GM06990 (cell line): Measurements from ENCODE around the gene UBE2F.

Source experiments
- DNase-seq: peaks from one replicate; pipeline ENCODE4 v3.0.0-alpha.2; 2011; ENCODE audit not compliant: insufficient read length; ENCODE audit errors: extremely low read depth
- H3K27me3 ChIP-seq: replicated peaks from 2 replicates; pipeline ENCODE4 v1.6.0; 2011; ENCODE audit warnings: low read length; ENCODE audit not compliant: control insufficient read depth, insufficient read depth
- H3K36me3 ChIP-seq: 2 replicates; pipeline ENCODE4 v1.5.1; 2011; ENCODE audit warnings: low read length; ENCODE audit not compliant: control insufficient read depth, insufficient read depth
- H3K4me3 ChIP-seq: replicated peaks from 2 replicates; pipeline ENCODE4 v1.5.1; 2011; ENCODE audit warnings: low read depth, mild to moderate bottlenecking, control low read depth, low read length
- TF ChIP-seq, protein P1 (sequence below): IDR thresholded peaks from 2 replicates; pipeline ENCODE4 v1.5.1; 2011; ENCODE audit warnings: low read length, control low read depth, mild to moderate bottlenecking, inconsistent platforms; ENCODE audit not compliant: insufficient read depth, poor library complexity, severe bottlenecking

Gene UBE2F

DNA sequence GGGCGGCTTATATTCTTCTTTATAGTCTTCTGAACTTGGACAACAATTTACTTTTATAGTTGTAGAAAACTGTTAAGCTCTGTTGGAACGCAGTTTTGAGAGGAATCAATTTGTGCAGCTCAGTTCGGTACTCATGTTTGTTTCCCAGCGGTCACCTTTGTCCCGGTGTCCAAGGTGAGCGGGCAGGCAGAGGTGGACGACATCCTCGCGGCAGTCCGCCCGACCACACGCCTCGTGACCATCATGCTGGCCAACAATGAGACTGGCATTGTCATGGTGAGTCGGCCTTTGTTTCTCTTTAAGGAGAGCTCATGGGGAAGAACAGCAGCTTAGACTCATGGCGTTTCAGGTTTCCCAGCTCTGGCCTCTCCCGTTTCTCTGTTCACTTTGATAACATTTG is 114.7 kb downstream of the UBE2F start:
- no peaks in the 10 kb centered on the region for H3K27me3 ChIP-seq
- TF ChIP-seq, protein P1, sequence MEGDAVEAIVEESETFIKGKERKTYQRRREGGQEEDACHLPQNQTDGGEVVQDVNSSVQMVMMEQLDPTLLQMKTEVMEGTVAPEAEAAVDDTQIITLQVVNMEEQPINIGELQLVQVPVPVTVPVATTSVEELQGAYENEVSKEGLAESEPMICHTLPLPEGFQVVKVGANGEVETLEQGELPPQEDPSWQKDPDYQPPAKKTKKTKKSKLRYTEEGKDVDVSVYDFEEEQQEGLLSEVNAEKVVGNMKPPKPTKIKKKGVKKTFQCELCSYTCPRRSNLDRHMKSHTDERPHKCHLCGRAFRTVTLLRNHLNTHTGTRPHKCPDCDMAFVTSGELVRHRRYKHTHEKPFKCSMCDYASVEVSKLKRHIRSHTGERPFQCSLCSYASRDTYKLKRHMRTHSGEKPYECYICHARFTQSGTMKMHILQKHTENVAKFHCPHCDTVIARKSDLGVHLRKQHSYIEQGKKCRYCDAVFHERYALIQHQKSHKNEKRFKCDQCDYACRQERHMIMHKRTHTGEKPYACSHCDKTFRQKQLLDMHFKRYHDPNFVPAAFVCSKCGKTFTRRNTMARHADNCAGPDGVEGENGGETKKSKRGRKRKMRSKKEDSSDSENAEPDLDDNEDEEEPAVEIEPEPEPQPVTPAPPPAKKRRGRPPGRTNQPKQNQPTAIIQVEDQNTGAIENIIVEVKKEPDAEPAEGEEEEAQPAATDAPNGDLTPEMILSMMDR: no peak
- H3K36me3 ChIP-seq: peaks cover 21% of the 10 kb centered on the region
- no peak overlapping the region for H3K4me3 ChIP-seq
- DNase-seq: no peak

DNA sequence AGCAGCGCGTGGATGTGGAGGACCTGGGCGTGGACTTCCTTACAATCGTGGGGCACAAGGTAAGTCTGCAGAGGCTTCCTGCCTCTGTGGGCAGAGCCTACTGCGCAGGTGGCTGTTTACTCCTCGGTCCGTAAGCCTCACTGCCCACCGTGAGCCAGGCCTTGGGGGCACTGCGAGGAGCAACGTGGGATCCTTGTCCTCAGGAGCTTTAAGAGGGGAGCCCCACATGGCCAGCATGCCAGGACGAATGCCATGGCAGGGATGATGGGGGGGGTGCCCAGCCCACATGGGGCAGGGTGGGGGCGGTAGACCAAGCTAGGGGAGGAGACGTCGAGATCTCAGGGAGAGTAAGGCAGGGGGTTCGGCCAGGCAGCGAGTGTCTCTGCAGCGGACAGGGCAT is 115.3 kb downstream of the UBE2F start:
- TF ChIP-seq, protein P1: no peak
- H3K36me3 ChIP-seq: peaks cover 21% of the 10 kb centered on the region

DNA sequence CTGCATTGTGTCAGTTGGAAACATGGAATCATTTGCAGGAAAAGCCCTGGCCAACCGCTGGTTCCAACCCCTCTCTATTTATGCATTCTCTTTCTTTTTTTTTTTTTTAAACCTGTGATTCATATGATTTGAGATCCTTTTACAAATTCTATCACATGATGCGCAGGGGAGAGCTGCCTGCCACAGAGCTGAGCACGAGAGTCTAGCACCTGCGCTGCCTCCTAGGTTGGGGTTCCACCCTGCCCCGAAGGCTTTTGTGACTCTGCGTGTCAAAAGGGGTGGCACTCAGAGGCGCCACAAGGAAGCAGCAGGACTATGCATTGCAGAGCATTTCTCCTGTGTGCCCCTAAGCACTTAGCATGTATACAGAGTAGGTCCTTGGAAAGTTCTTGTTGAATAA is 116.0 kb downstream of the UBE2F start:
- H3K36me3 ChIP-seq: peaks cover 21% of the 10 kb centered on the region
- H3K4me3 ChIP-seq: no peak overlapping the region
- no peaks in the 10 kb centered on the region for H3K27me3 ChIP-seq
- TF ChIP-seq, protein P1: no peak
- DNase-seq: no peak

More for the DNA sequence above, 115.3 kb downstream of the UBE2F start:
- Histone ChIP-seq H3K27me3 (no peaks in the 10 kb centered on the region), H3K4me3 (no peak overlapping the region)
- DNase-seq: no peak

GRCh38 chr2:238083919-238084318 is 117.1 kb downstream of the UBE2F start:
- H3K27me3 ChIP-seq: no peaks in the 10 kb centered on the region
- H3K4me3 ChIP-seq: no peak overlapping the region
- no peak for DNase-seq
- TF ChIP-seq, protein P1: no peak
- peaks cover 21% of the 10 kb centered on the region for H3K36me3 ChIP-seq

GRCh38 chr2:238084761-238085160 is 117.9 kb downstream of the UBE2F start:
- no peak for DNase-seq
- Histone ChIP-seq H3K36me3 (peaks cover 21% of the 10 kb centered on the region), H3K4me3 (no peak overlapping the region), H3K27me3 (no peaks in the 10 kb centered on the region)
- TF ChIP-seq, protein P1: no peak

DNA sequence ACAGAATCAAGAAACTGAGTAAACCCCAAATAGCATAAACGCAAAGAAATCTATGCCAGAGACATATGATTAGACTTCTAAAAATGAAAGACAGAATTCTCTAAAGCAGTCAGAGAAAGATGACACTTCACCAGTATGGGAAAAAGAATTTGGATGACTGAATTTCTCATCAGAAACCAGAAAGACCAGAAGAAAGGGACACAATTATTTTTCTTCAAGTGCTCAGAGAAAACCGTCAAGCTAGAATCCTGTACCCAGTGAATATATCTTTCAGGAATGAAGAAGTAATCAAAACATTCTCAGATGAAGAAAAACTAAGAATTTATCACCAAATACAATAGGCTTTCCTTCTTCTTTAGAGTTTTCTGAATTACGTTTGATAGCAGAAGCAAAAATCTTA is 119.1 kb downstream of the UBE2F start:
- DNase-seq: no peak
- Histone ChIP-seq H3K36me3 (peaks cover 18% of the 10 kb centered on the region), H3K27me3 (no peaks in the 10 kb centered on the region), H3K4me3 (no peak overlapping the region)
- TF ChIP-seq, protein P1: no peak
